Hematopoietic multipotent progenitor cell treated with erythropoietin and hydrocortisone succinate and interleukin-3 and kit ligand, for 15 days (in vitro differentiated cells): Measurements from ENCODE around the gene FCRL4.

ENCODE experiments used
- DNase-seq: peaks from one replicate; pipeline ENCODE4 v3.0.0-alpha.2; 2015; ENCODE audit warnings: low spot score

The FCRL4 gene

GRCh38 chr1:157597959-157598667, at the start of gene FCRL4:
Gene FCRL4, minus strand, starts transcription at chr1:157598085. Its CDS starts 141 bp downstream, at chr1:157597944.
- DNase-seq: no peak

DNA sequence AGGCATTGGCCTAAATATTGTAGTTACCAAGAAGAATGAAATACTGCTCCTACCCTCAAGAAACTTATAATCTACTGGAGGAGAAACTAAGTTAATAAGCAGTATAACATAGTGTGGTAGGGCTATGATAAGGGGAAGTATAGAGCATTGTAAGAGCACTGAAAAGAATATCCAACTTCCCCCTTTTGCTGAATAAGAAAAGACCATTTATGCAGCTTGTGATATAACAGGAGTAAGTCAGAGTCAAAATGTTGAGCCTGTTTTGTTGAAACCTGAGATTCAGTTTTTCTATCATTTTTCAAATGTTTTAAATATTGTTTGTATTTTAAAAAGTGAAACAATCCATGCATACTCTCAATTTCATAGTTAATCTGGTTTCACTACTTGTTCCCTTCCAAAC, 48.3 kb upstream of the FCRL4 start:
- no peak for DNase-seq

- DNase-seq: no peak
Measured at GRCh38 chr1:157641177-157641576, 43.3 kb upstream of the FCRL4 start.

GRCh38 chr1:157639800-157640199, 41.9 kb upstream of the FCRL4 start:
- DNase-seq: no peak

DNA sequence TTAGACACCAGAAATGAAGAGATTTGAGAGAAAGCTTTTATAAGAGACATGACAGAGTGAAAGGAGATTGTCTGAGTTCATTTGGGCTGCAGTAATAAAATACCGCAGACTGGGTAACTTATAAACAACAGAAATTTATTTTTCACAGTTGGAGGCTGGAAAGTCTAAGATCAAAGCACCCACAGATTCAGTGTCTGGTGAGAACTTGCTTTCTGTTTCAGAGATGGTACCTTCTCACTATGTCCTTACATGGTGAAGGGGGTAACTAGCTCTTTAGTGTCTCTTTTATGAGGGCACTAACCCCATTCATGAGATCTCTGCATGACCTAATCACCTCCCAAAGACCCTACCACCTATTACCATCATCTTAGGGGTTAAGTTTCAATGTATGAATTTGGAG, 30.9 kb upstream of the FCRL4 start:
- DNase-seq: no peak

DNA sequence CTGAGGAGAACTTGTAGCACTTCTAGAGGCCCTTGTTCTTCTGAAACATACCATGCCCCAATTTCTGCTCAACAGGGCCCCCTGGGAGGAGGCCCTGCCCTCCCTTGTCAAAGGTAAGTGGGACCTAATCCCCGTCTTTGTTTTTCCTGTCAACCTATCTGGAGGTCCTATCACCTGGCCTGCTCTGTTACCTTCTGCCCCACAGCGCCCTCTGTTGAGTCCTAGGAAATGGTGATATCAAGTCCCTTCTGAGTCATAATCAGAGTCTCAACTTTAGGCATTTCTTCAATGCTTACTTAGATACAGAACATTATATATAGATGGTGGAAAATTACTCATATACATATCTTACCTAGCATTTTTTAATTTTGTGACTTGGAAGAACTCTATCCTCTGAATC, 28.2 kb upstream of the FCRL4 start:
- DNase-seq: peak; percentile 4

GRCh38 chr1:157624471-157624870, 26.6 kb upstream of the FCRL4 start:
- no peak for DNase-seq

- no peak for DNase-seq
Measured at GRCh38 chr1:157622471-157622870, 24.6 kb upstream of the FCRL4 start.

- no peak for DNase-seq
Measured at GRCh38 chr1:157618190-157618589, 20.3 kb upstream of the FCRL4 start.

DNA sequence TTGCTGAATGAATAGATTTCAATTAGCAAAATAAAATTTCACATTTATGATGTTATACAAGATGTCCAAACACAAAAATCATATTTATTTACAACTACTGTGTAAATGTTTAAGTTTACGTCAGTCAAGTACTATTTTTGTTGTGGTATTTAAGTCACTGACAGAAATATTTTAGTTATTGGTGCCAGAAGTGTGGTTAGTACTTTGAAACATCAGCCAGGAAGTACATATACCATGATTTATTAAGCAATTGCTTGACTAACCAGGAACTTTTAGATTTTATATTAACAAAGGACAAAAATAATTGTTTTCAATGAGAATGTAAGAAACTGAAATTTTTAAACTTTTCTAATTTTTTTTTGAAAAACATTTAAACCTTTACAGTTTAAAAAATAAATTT, 2.4 kb upstream of the FCRL4 start:
- DNase-seq: no peak

- DNase-seq: no peak
Measured at GRCh38 chr1:157596384-157596783, 1.5 kb downstream of the FCRL4 start.

- DNase-seq: no peak
Measured at GRCh38 chr1:157595356-157595755, 2.5 kb downstream of the FCRL4 start.

GRCh38 chr1:157585984-157586383, 11.9 kb downstream of the FCRL4 start:
- no peak for DNase-seq

GRCh38 chr1:157584503-157584902, 13.4 kb downstream of the FCRL4 start:
- no peak for DNase-seq

- no peak for DNase-seq
Measured at GRCh38 chr1:157580828-157581210, 17.1 kb downstream of the FCRL4 start.

DNA sequence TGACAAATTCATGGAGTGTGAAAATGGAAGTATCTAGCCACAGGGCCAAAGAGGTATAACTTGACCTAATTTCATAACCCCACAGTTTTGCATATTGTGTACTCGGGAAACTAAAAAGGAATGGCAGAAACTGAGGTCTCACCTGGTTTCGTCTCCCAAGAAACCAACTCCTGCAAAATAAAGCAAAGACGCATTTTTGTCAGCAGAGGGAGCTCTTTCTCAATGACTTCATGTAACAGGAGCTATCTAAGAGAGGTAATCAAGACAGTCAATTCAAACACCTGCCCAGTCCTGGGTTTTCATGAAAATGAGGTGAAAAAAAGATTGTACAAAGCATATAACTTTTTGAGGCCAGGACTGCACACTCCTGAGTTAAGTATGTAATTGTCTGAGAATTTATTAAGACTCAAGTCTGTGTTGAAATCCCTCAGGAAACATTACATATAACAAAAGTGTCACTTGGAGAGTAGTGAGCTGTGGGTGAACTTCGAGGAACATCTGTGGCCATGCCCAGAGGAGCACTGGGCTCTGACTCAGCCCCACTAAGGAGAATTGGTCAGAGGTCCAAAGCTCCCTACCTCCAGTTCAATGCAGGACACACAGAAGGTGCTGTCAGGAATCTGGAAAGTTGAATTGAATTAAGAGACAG, 17.6 kb downstream of the FCRL4 start:
- DNase-seq: peak; percentile 55

- no peak for DNase-seq
Measured at GRCh38 chr1:157577420-157577819, 20.5 kb downstream of the FCRL4 start.

DNA sequence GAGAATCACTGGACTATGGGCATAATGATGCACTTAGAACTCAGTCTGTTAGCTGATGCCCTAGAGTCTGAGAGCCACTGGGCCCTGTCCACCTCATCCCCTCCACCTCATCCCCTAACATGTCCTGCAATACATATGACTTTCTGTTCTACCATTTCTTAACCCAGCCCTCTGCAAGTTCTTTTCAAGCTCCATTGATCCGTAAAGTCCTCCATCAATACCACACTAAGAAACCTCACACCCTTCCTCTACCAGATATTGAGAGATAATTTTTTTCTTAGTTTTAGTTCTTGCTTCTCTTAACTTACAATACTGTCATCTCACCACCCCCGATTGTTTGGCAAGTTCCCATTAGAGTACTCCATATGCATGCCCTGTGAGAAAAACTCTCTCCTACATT, 22.1 kb downstream of the FCRL4 start:
- DNase-seq: no peak

DNA sequence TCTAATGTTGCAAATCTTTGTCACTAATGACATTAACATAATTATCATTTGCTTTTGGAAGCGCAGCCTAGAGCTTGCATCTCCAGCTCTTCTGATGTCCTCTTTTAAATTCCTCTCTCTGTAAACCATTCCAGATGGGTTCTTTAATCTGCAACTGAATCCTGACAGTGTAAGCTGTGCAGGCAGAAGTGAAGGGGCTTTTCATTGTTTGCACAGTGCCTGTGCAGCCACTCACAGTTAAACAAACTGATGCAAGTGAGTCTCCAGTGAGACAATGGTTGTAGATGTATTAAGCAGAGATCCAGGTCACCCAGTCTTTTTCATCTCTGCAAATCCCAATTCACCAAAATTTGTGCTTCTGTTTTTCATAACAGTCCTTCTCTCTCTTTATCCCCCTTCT, 23.0 kb downstream of the FCRL4 start:
- DNase-seq: no peak

- DNase-seq: no peak
Measured at GRCh38 chr1:157566484-157567300, 31.2 kb downstream of the FCRL4 start.

DNA sequence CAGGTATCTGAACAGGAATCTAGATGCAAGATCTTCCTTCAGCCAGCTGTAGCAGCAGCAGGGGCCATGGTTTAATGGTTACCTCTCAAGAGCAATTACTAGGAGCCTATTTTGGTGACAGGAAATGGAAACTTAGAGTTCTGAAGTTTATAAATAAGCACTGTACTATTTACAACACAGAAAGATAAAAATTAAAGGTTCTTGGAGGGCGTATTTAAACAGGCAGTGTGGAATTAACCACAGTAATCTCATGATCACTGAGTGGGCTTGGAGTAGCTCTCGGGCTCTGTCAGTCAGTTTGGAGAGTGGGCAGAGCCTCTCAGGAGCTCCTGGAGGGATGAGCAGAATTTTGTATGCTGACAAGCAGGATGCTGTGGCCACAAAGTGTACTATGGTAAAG, 35.4 kb downstream of the FCRL4 start:
- DNase-seq: no peak

GRCh38 chr1:157558119-157558518, 39.8 kb downstream of the FCRL4 start:
- no peak for DNase-seq
